CD14-positive monocyte (primary cell): ENCODE measurements around the gene ACBD4. TPM values are rescaled to one million over a fixed set of nuclear protein-coding genes. Genes with fewer than 3 reads are reported as not detected.

Experiments
- DNase-seq, 3 donors: peaks; one replicate each; pipeline ENCODE4 v3.0.0-alpha.2; 2011 to 2022
- H2AFZ ChIP-seq: 2 replicates; pipeline ENCODE4 v1.6.0; 2012; ENCODE audit warnings: mild to moderate bottlenecking, low read depth, low read length, inconsistent platforms; ENCODE audit not compliant: insufficient read depth, poor library complexity, severe bottlenecking
- H3K27ac ChIP-seq, 2 donors: 1 replicate in 1 of 2; 2 replicates in 1 of 2; pipeline ENCODE4 v1.5.1; 2012 to 2013; ENCODE audit warnings: low read length in 2 of 2, control low read depth in 1 of 2, inconsistent platforms in 1 of 2, low read depth in 1 of 2, mild to moderate bottlenecking in 1 of 2
- H3K27me3 ChIP-seq, 2 donors: one replicate each; pipeline versions ENCODE4 v1.6.0 to v1.6.1; 2011 to 2013; ENCODE audit warnings: low read length in 2 of 2; ENCODE audit not compliant: control insufficient read depth in 2 of 2, insufficient read depth in 2 of 2
- H3K36me3 ChIP-seq, 2 donors: replicated peaks in 1 of 2; 1 replicate in 1 of 2; 2 replicates in 1 of 2; pipeline versions ENCODE4 v1.5.1 to v1.6.1; 2012 to 2013; ENCODE audit warnings: low read length in 2 of 2, control low read depth in 1 of 2, inconsistent platforms in 1 of 2, mild to moderate bottlenecking in 1 of 2; ENCODE audit not compliant: insufficient read depth in 2 of 2, control insufficient read depth in 1 of 2
- H3K4me1 ChIP-seq, 2 donors: 1 replicate in 1 of 2; 2 replicates in 1 of 2; pipeline versions ENCODE4 v1.5.1 to v1.6.1; 2012 to 2013; ENCODE audit warnings: low read length in 2 of 2, control low read depth in 1 of 2, inconsistent platforms in 1 of 2, mild to moderate bottlenecking in 1 of 2, moderate library complexity in 1 of 2; ENCODE audit not compliant: insufficient read depth in 2 of 2, control insufficient read depth in 1 of 2
- H3K4me2 ChIP-seq: replicated peaks from 2 replicates; pipeline ENCODE3; 2012; ENCODE audit warnings: low read length, moderate library complexity, mild to moderate bottlenecking; ENCODE audit not compliant: poor library complexity, severe bottlenecking; ENCODE audit errors: extremely low read depth
- H3K4me3 ChIP-seq, 3 experiments: fragments of 200-600 bp in 1 of 3; sonication (generic) in 1 of 3; replicated peaks in 1 of 3; 1 replicate in 2 of 3; 2 replicates in 1 of 3; pipeline ENCODE4 v1.5.1; 2011 to 2013; ENCODE audit warnings: low read length in 3 of 3, mild to moderate bottlenecking in 3 of 3, control low read depth in 2 of 3, low read depth in 2 of 3, inconsistent platforms in 1 of 3, moderate library complexity in 1 of 3
- H3K79me2 ChIP-seq: 2 replicates; pipeline ENCODE4 v1.6.0; 2012; ENCODE audit warnings: mild to moderate bottlenecking, control low read depth, inconsistent platforms, low read length, moderate library complexity; ENCODE audit not compliant: insufficient read depth
- H3K9ac ChIP-seq: 2 replicates; pipeline ENCODE4 v1.6.0; 2017; ENCODE audit warnings: low read length, mild to moderate bottlenecking; ENCODE audit not compliant: insufficient read depth, poor library complexity, severe bottlenecking
- H3K9me3 ChIP-seq, 2 donors: replicated peaks in 1 of 2; 1 replicate in 1 of 2; 2 replicates in 1 of 2; pipeline versions ENCODE4 v1.5.1 to v1.6.1; 2012 to 2013; ENCODE audit warnings: low read length in 2 of 2, control low read depth in 1 of 2; ENCODE audit not compliant: control insufficient read depth in 1 of 2, insufficient read depth in 1 of 2
- H4K20me1 ChIP-seq: 2 replicates; pipeline ENCODE4 v1.6.0; 2012; ENCODE audit warnings: mild to moderate bottlenecking, low read length, control low read depth, moderate library complexity; ENCODE audit not compliant: insufficient read depth
- H3K27ac Mint-ChIP-seq, 7 donors: one replicate each; pipeline ENCODE4 v1.8.0; 2020; ENCODE audit warnings: mild to moderate bottlenecking in 7 of 7, mixed read lengths in 7 of 7, moderate library complexity in 6 of 7, inconsistent platforms in 2 of 7
- H3K27me3 Mint-ChIP-seq, 3 donors: one replicate each; pipeline ENCODE4 v1.8.0; 2021 to 2022; ENCODE audit warnings: low read depth in 3 of 3, mild to moderate bottlenecking in 3 of 3, mixed read lengths in 3 of 3, moderate library complexity in 3 of 3, inconsistent platforms in 1 of 3
- H3K36me3 Mint-ChIP-seq, 2 donors: one replicate each; pipeline ENCODE4 v1.8.0; 2020; ENCODE audit warnings: mixed read lengths in 2 of 2, inconsistent platforms in 1 of 2, mild to moderate bottlenecking in 1 of 2
- H3K4me1 Mint-ChIP-seq: one replicate; pipeline ENCODE4 v1.8.0; 2020; ENCODE audit warnings: mild to moderate bottlenecking, mixed read lengths
- H3K4me3 Mint-ChIP-seq, 2 donors: one replicate each; pipeline ENCODE4 v1.8.0; 2020; ENCODE audit warnings: mild to moderate bottlenecking in 2 of 2, mixed read lengths in 2 of 2, moderate library complexity in 1 of 2
- H3K9me3 Mint-ChIP-seq, 7 donors: one replicate each; pipeline ENCODE4 v1.8.0; 2020 to 2022; ENCODE audit warnings: mixed read lengths in 7 of 7, mild to moderate bottlenecking in 6 of 7, moderate library complexity in 6 of 7, inconsistent platforms in 2 of 7
- WGBS: methylation state at CpG from one replicate; pipeline ENCODE4 v1.1.5; 2013; ENCODE audit warnings: missing lambda C conversion rate; ENCODE audit not compliant: insufficient coverage; 5-methylcytosine and 5-hydroxymethylcytosine counted together
- intact Hi-C, 2 donors: fragments of 100-400 bp; cut with micrococcal nuclease; formaldehyde crosslinking; loops; one replicate each; pipeline versions ENCODE4 v1.15.0 to v1.15.1; 2023
- polyA plus RNA-seq, 3 donors: library from polyadenylated mRNA; depleted of rRNA in 1 of 3; unstranded in 2 of 3; stranded (reverse) in 1 of 3; fragments of 300-500 nt in 2 of 3; fragments of >200 nt in 1 of 3; fragmentation: Illumina TruSeq in 2 of 3; gene quantifications; 1 replicate in 2 of 3; 2 replicates in 1 of 3; pipeline ENCODE4 v1.2.3, GENCODE V29; 2012 to 2021
- TF ChIP-seq, protein P1 (sequence below): fragments of 200-600 bp; IDR thresholded peaks from one replicate; pipeline ENCODE4 v1.8.0; 2022; ENCODE audit warnings: antibody characterized with exemption, mild to moderate bottlenecking

The ACBD4 gene
- polyA plus RNA-seq, 3 donors: 4.8 to 7.4 (median 6.2) TPM

DNA sequence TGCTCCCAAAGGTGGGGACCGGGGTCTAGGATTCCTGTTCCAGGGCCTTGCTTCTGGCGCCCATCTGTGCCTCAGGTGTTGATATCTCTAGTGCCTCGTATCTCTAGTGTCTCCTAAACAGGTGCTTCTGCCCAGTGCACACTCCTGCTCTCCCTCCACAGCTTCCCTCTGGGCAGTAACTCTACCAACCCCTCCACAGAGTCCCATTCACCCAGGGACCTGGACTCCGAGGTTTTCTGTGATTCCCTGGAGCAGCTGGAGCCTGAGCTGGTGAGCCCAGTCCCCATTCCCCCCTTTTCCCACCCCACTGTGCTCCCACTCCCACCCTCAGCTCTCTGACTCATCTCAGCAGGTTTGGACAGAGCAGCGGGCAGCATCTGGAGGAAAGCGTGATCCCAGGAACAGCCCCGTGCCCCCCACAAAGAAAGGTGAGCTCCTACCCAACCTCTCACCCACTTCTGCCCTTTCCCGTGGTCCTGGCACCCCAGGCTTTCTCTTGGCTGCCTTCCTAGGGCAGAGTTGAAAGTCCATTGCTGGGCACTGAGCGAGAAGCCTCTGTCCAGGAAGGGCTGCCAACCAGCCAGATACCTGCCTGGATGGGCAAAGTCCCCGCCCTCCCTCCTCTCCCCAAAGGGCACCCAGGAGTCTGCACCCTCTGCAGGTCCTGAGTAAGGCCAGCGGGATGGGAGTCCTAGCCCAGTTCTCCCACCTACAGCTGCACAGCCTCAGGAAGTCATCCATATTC, 2.2 kb downstream of the ACBD4 start:
- Mint-ChIP-seq H3K4me3 (no peak overlapping the region), H3K4me1 (peaks cover 18% of the 10 kb centered on the region), H3K27me3 (peaks cover 0 to 2% (median 0%) of the 10 kb centered on the region in 3 donors), H3K36me3 (peaks cover 3 to 14% of the 10 kb centered on the region in 2 donors), H3K9me3 (no peaks in the 10 kb centered on the region), H3K27ac (peak overlapping the region in 1 of 7 donors; percentile 15)
- Histone ChIP-seq H3K4me1 (peaks cover 12 to 20% of the 10 kb centered on the region in 2 donors), H3K9ac (no peak overlapping the region), H3K4me2 (no peak overlapping the region), H2AFZ (no peak overlapping the region), H3K79me2 (peaks cover 5% of the 10 kb centered on the region), H4K20me1 (no peaks in the 10 kb centered on the region), H3K27ac (no peak overlapping the region), H3K36me3 (peaks cover 0 to 6% of the 10 kb centered on the region in 2 donors), H3K27me3 (no peaks in the 10 kb centered on the region), H3K4me3 (no peak overlapping the region), H3K9me3 (no peaks in the 10 kb centered on the region)
- intact Hi-C loops: loop anchor here (10.0 kb wide), 2 partner anchors 247 to 363 kb away; no protein-coding TSS in a partner anchor
- TF ChIP-seq, protein P1, sequence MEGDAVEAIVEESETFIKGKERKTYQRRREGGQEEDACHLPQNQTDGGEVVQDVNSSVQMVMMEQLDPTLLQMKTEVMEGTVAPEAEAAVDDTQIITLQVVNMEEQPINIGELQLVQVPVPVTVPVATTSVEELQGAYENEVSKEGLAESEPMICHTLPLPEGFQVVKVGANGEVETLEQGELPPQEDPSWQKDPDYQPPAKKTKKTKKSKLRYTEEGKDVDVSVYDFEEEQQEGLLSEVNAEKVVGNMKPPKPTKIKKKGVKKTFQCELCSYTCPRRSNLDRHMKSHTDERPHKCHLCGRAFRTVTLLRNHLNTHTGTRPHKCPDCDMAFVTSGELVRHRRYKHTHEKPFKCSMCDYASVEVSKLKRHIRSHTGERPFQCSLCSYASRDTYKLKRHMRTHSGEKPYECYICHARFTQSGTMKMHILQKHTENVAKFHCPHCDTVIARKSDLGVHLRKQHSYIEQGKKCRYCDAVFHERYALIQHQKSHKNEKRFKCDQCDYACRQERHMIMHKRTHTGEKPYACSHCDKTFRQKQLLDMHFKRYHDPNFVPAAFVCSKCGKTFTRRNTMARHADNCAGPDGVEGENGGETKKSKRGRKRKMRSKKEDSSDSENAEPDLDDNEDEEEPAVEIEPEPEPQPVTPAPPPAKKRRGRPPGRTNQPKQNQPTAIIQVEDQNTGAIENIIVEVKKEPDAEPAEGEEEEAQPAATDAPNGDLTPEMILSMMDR: no peak
- no peak for DNase-seq
- WGBS: 98% methylated on average over 10 of the region's 11 CpGs

DNA sequence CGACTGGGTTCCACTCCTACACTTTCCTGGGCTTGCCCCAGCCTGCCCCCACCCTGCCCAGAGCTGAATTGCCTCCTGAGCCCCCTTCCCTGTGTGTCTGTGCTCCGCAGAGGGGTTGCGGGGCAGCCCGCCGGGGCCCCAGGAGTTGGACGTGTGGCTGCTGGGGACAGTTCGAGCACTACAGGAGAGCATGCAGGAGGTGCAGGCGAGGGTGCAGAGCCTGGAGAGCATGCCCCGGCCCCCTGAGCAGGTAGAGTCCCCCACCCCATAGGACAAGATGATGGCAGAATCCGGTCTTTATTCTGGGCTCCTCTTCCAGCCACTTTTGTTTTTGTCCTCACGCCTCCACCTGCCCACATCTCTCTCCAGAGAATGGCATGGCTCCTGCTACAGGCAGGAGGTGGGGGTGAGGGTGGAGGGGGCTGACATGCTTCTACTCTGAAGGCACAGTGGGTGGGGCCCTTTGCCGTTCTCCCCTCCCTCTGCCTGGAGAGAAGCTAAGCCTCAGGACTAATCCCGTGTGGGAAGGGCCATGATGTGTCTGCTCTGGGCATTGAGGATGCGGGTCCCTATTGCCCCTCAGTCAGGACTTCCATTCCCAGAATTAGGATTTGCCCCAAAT, 3.5 kb downstream of the ACBD4 start:
- peak overlapping the region in 1 of 7 donors; percentile 79 for H3K27ac Mint-ChIP-seq
- Histone ChIP-seq H3K4me3 (no peak overlapping the region), H3K9me3 (no peaks in the 10 kb centered on the region), H3K27me3 (no peaks in the 10 kb centered on the region), H3K9ac (no peak overlapping the region), H3K79me2 (peaks cover 5% of the 10 kb centered on the region), H3K27ac (no peak overlapping the region), H3K4me2 (no peak overlapping the region), H3K36me3 (peaks cover 0 to 6% of the 10 kb centered on the region in 2 donors), H2AFZ (no peak overlapping the region), H3K4me1 (peaks cover 15 to 20% of the 10 kb centered on the region in 2 donors), H4K20me1 (no peaks in the 10 kb centered on the region)
- peaks cover 3 to 14% of the 10 kb centered on the region in 2 donors for H3K36me3 Mint-ChIP-seq
- H3K4me3 Mint-ChIP-seq: no peak overlapping the region
- H3K27me3 Mint-ChIP-seq: peaks cover 0 to 2% (median 0%) of the 10 kb centered on the region in 3 donors
- intact Hi-C loops: loop anchor here (10.0 kb wide), 2 partner anchors 246 to 364 kb away; no protein-coding TSS in a partner anchor
- DNase-seq: no peak
- WGBS: 96% methylated on average over 7 of the region's 14 CpGs
- H3K4me1 Mint-ChIP-seq: peaks cover 18% of the 10 kb centered on the region
- H3K9me3 Mint-ChIP-seq: no peaks in the 10 kb centered on the region
- TF ChIP-seq, protein P1: no peak
